Activated CD8-positive, alpha-beta memory T cell treated with anti-CD3 and anti-CD28 coated beads for 36 hours (primary cell): ENCODE results near the gene METTL6. TPM values are rescaled to one million over a fixed set of nuclear protein-coding genes. Genes with fewer than 3 reads are reported as not detected.
"Not testable (repeated sequence)": the region's sequence is repeated elsewhere in the genome, so short reads cannot be mapped to it uniquely, and the experiment has no call there.

Source experiments
- CTCF ChIA-PET: fragments of 350-600 bp; sonication (Branson Sonifier 250); formaldehyde crosslinking; loops from one replicate; lab custom pipeline; 2021; ENCODE audit warnings: antibody characterized with exemption; lab: Charles Lee
- POLR2A ChIA-PET: fragments of 350-600 bp; sonication (Branson Sonifier 250); formaldehyde crosslinking; loops from one replicate; lab custom pipeline; 2021; ENCODE audit warnings: antibody characterized with exemption; lab: Charles Lee
- total RNA-seq, 2 experiments: library from RNA; stranded (reverse); gene quantifications; one replicate each; pipeline ENCODE4 v1.2.3, GENCODE V29; 2021

METTL6 gene, protein sequence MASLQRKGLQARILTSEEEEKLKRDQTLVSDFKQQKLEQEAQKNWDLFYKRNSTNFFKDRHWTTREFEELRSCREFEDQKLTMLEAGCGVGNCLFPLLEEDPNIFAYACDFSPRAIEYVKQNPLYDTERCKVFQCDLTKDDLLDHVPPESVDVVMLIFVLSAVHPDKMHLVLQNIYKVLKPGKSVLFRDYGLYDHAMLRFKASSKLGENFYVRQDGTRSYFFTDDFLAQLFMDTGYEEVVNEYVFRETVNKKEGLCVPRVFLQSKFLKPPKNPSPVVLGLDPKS
- total RNA-seq = 10 to 100 TPM; 22.2 to 23.3 TPM

DNA sequence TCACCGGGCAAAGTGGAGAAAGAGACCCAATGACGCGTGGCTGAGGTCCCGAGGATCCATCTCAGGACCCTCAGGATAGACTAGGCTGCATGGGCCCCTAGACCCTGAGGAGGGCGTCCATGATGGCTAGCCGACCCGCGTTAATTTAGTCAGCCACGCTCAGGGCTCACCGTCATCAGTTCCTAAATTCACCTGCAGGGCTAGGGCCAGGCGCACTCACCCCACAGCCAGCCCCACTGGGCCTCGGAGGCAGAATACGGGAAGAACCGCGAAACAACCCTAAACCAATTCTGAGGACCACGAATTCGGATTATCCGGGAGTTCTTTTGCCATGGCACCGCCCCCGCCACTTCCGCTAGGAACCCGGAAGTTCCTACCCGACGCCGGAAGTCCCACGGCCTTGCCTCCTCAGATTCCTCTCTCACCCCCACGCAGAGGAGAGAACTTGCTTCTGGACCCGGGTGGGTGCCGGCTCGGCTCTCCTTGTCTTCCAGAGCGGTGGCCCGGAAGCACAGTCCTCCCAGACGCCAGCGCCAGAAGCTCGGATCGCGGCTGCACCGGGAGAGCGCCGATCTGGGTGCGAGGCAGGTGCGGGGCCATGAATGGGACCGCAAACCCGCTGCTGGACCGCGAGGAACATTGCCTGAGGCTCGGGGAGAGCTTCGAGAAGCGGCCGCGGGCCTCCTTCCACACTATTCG lies at the start of gene METTL6, which contains the start of gene EAF1:
TSS of gene METTL6 (minus strand) at position 363 of the 699 bp plus-strand sequence. CDS start 1,033 bp downstream, outside the sequence.
TSS of gene EAF1 (plus strand) at position 417 of the 699 bp plus-strand sequence. CDS start at position 599, 182 bp downstream.
- ChIA-PET CTCF (no interaction called here), POLR2A (no interaction called here)

DNA sequence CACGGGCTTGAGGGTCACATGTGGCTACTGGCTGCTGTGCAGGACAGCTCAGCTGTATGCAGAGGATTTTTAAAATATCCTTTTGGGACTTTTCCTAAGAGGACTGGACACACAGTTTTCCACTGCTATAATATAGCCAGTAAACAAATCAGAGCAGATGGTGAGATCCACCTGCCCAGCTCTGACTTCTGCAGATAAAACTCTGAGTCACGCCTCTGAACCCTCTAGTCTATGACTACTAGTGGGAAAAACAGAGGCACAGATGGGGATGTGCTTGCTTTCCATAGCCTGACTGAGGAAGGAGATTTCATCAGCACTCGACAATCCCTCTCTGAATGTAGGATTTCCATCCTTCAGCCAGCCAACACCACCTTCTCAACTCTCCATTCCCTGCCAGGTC lies 49.0 kb upstream of the METTL6 start:
- POLR2A ChIA-PET = no interaction called here
- CTCF ChIA-PET = no interaction called here

DNA sequence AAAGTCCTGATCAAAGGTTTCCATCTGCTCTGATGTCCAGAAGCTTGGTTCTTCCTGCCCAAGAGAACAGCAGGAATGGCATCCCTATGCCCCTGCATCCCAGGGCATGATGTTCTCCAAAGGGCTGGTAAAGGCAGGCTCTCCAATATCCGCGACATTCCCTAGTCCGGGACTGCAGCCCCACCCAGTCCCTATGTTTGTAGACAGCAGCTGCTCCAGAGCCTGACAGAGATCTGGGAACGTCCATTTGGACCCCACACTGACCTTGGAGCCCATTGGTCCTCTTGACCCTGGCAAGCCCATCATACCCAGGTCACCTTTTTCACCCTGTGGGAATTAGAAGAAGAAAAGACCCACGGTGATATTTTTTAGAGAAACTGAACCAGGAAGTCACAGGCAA lies 47.8 kb upstream of the METTL6 start:
- POLR2A ChIA-PET = no interaction called here
- CTCF ChIA-PET = no interaction called here

DNA sequence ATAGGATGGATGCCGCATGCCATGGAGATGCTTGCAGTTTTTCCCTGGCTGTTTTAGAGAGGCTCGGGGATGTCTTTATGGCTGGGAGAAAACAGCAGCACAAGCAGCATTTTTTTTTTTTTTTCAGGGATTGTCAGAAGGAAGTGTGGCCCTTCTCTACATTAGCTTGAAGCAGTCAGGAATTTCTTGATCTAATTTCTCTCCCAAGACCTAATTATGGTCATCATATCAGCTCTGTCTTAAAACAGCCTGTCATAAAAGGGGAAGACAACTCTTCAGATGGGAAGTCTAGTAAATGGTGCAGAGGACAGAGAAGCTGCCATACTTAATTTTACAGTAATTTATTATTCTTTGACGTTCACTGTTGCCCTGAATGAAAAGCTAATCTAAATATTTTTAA lies 44.5 kb upstream of the METTL6 start:
- CTCF ChIA-PET = interaction anchor here (1.0 kb wide), 1 partner anchor 22 kb away, joined by 4 read pairs; no protein-coding TSS in a partner anchor
- POLR2A ChIA-PET = no interaction called here

DNA sequence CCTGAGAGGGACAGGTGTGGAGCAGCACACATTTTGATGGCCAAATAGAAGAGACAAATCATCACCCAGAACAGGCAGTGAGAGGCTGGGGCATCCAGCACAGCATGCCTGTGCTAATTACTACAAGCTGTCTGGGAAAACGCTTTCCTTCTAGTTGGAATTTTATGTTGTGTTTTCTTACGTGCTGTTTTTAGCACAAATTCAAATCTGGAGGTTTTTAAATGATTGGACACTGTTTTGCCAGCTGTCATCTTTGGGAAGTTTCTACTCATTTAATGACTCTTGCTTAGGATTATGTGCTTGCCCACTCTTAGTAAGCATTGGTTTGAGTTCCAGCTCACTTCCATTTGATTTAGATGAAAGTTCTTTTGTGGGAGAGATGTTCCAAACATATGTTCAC lies 43.5 kb upstream of the METTL6 start:
- POLR2A ChIA-PET = no interaction called here
- CTCF ChIA-PET = no interaction called here

DNA sequence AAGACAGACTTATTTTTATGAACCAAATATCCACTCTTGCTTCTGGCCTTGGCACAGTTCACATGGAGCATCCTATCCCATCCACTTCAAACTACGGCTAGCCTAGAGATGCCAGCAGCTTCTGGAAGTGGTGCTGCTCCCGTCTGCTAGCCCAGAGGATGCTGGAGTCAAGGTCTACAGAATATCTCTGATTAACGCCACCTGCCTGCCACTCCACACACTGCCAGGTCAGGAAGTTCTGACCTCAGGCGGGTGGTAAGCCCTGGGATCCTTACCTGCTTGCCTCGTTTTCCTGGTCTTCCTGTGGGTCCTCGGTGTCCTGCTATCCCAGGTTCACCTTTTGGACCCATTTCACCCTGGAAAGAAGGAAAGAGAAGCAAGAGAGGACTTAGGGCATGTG lies 42.9 kb upstream of the METTL6 start:
- POLR2A ChIA-PET = no interaction called here
- CTCF ChIA-PET = interaction anchor here (0.6 kb wide), 1 partner anchor 31 kb away, joined by 4 read pairs; no protein-coding TSS in a partner anchor

DNA sequence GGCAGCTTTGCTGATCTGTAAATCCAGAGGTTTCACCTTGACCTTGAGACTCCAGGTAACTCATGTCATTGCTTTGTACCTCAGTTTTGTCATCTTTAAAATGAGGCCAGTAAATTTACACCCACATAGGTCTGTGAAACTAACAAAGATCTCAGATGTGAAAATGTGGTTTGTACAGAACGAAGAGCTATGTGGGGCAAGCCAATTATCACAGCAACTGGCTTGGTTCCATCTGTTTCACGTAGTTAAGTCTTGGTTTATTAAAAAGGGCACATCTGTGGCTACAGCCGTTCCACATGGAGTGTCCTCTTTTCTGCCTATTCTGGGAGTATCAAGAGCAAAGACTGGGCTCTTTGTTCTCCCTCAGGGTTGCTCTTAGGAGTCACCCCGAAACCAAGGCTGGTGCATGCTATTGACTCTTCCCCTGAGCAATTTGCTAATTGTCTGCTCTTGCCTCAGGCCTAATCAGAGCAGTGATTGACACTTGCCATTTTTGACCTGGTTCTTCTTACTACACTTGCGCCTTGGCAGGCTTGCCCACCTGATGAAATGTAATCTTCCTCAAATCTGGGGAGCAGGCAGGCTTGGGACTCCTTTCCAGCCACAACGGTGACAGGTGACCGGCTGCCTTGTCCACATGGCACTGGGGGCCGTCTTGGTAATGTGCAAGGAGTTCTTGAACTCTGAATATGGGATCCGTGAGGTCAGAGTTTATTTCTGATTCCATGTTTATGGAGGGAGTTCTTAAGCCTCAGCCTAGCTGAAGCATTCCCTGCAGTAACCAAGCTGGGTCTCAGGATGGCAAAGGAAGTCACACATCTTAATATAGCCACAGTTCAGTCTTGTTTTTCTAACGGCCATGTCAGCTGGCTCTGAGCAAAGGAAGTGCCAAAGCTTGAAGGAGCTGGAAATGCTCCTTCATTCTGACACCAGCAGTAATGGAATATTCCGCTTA lies 40.2 kb upstream of the METTL6 start:
- ChIA-PET POLR2A (no interaction called here), CTCF (no interaction called here)

DNA sequence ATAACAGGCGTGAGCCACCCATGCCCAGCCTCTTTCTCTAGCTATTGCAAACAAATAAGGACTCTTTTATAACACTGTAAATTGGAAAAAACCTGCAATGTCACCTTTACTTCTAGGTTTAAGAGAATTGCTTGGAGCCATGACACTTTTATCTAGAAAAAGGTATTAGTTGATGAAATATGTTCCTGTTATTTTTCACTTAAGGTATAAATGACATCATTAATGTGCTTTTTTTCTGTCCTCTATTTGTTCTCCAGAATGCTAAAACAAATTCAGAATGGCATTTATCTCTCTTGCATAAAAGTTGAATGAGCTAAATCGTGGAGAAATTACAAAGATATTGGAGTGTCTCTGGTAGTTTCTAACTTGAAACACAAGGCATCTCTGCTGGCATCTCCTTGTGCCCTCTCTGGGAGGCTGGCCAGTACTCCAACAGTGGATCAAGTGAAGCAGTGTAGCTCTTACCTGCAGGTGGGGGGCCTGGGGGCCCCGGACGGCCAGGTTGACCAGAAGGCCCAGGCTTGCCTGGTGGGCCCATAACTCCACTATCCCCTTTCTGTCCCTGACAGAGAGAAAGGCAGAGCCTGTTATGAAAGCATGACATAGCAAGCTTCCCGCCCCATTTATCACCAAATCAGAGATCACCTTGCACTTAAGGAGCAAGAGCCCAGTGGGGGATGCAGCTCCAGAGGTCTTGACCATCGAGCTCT lies 38.7 kb upstream of the METTL6 start:
- POLR2A ChIA-PET = no interaction called here
- CTCF ChIA-PET = interaction anchor here (0.6 kb wide), 1 partner anchor 284 kb away, joined by 3 read pairs; no protein-coding TSS in a partner anchor

DNA sequence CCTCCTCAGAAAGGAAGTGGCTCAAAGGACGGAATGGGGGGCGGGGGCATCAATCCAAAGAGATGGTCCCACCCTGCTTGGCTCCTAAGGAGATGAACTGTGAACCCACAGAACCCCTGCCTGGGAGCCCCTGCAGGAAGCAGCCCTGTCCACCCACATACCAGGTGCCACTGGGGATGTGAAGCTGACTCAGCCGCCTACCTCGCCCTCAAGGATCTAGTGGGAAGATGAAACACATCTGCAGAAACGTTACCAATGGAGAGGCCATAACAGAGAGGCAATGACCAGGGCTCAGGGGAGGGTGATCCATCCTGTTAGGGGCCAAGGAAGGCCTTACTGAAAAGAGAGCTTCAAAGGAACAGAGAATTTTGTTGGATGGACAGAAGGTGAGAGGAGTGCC lies 35.1 kb upstream of the METTL6 start:
- POLR2A ChIA-PET = no interaction called here
- CTCF ChIA-PET = no interaction called here

DNA sequence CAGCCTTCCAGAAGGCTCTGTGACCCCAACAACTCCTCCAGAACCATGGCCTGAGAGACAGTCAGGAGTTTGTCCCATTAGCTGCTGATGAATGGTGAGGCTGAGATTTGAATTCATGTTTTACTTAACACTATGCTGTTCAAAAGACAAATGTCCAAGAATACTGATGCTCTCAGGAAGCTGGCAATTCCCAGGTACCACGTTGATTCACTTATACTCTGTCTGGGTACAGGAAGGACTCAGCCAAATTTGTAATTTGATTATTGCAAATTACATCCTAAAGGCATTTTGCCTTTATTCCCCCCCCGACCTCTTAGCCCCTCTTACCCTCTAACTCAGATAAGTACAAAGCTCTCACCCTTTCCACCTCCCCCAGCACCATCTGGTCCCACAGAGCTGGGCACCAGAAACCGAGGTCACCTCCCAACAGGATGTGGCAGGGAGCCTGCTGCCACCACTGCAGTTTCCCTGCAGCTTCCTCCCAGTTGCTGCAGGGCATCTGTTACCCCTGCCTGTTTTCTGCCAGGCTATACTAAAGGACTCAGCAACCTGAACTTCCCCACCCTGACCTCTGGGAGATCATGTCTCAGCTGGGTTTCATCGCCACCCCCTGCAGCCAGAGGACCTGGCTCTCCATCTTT lies 33.7 kb upstream of the METTL6 start:
- ChIA-PET CTCF (no interaction called here), POLR2A (no interaction called here)

DNA sequence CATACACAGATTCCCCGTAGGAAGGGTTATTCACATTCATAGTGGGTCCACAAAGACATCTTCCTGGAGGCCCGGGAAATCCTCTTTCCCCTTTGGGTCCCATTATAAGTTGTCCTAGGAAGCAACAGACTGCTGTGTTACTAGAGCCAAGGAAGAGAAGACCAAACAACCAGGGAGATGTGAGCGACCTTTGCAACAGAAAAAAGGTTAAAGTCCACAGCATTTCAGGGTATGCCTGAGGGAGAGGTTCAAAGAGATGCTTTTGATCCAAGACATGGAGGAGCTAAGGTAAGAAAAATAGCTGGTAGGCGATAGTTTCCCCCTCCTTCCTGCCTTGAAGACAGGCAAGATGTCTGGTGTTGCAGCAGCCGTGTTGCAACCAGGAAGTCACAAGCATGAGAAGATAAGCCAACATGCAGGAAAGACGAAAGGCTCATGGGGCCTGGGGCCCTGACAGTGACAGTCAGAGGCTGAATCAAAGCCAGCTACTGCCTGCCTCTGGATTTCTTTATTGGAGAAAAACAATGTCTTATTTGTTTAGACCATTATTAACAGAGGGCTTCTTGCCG lies 31.0 kb upstream of the METTL6 start:
- ChIA-PET CTCF (no interaction called here), POLR2A (interaction anchor here (0.7 kb wide), 1 partner anchor 16 kb away, joined by 4 read pairs; no protein-coding TSS in a partner anchor)

DNA sequence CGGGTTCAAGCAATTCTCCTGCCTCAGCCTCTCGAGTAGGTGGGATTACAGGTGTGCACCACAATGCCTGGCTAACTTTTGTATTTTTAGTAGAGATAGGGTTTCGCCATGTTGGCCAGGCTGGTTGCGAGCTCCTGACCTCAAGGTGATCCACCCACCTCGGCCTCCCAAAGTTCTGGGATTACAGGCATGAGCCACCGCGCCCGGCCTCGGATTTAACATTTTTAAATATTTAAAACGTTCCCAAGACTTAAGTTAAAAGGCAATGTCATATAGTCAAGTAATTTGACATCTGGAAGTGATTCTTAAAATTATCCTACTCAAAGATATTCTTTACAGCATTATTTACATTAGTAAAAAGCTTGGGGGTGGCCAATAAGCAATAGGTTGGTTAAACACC lies 29.6 kb upstream of the METTL6 start:
- CTCF ChIA-PET, POLR2A ChIA-PET: not testable (repeated sequence)

DNA sequence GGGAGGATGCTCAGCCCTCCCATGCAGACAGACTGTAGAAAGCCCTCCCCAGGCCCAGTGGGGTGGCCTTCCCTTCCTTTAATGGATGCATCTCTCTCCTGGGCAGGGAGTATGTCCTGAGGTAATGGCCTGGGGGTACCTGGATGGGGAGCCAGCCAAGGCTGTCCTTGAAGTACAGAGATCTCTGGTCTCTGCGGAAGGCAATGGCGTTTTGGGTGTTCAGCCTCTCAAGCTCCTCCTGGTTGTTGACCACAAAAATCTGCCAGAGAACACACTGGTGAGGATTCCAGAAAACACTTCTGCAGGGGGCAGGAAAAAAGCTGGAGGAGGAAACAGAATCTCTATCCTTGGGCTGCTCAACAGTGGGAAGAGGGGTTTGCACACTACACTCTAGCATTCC lies 29.0 kb upstream of the METTL6 start:
- ChIA-PET POLR2A (no interaction called here), CTCF (no interaction called here)

DNA sequence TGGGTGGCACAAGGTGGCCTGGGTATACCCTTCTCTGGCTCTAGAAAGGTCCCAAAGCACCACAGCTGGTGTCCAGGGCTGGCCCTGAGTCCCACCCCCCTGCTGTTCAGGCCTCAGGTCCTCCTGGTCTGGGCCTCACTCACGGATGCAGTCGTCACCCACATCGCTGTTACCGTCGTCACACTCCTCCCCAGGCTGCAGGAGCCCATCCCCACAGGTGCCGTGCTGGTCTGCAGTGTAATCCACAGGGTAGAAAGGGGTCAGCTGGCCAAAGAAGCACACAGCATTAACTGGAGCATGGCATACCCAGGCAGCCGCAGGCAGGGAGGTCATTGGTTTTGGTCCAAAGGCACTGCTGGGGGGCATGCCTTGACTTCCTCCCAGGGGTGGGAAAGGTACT lies 28.4 kb upstream of the METTL6 start:
- CTCF ChIA-PET = no interaction called here
- POLR2A ChIA-PET = no interaction called here

DNA sequence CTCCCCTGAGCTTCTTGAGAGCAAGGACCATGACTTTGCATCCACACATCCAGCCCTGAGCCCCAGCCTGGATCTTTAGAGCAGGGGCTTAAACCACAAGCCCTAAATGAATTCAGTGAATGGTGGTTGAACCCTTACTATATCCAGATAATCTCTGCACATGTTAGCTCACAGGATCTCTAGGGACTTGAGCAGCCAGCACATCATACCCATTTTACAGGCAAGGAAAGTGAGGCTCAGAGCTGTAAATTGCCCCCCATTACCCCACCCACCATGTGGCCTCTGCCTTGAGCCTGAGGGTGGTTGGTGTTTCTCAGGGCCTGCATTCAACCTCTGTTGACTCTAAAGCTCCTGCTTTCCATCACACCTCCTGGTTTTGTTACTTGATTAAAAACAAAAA lies 27.6 kb upstream of the METTL6 start:
- CTCF ChIA-PET = no interaction called here
- POLR2A ChIA-PET = no interaction called here

DNA sequence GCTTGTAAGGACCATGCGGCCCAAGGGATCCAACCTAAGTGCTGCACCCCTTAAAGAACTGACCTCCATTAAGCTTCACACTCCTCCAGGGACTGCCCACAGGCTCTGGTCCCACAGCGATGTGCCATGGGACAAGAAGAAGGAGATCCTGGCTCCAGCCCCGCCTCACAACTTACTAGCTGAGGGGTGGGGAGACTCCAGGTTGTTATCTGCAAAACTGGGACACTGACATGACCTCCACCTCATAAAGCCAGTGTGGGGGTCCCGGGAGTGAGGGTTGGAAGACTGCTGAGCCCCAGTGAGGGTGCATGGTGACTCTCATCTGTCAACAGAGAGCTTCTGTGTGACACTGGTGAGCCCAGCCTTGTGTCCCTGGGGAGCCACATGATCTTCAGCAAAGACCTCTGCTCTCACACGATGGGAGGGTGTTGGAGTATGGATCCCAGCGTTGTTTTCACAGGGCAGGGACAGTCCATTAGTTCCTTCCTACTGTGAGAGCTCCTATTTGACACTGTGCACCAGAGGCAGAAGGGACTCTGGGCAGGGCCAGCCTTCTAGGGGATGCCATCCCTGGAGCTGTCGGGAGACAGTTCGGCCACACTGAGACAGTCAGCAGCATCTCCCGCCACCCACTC lies 26.8 kb upstream of the METTL6 start:
- CTCF ChIA-PET = interaction anchor here (0.6 kb wide), 1 partner anchor 67 kb away, joined by 3 read pairs; no protein-coding TSS in a partner anchor
- POLR2A ChIA-PET = no interaction called here

DNA sequence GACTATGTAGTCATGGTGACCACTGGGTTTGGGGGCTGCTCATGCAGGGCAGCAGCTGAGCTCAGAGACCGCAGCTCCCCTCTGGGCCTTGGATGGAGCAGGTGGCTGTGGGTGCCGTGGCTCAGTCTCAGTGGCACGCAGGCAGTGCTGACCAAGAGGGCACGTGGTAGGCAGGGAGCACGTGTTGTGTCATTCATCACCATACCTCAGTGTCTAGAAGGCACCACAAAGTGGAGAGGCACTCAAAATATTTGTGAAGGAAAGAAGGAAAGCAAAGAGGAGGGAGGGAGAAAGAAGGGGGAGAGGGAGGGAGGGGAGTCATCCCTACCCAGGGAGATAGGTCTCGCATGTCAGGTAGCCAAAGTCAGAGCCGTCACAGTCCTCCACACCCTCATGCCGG lies 26.2 kb upstream of the METTL6 start:
- ChIA-PET CTCF (no interaction called here), POLR2A (no interaction called here)

DNA sequence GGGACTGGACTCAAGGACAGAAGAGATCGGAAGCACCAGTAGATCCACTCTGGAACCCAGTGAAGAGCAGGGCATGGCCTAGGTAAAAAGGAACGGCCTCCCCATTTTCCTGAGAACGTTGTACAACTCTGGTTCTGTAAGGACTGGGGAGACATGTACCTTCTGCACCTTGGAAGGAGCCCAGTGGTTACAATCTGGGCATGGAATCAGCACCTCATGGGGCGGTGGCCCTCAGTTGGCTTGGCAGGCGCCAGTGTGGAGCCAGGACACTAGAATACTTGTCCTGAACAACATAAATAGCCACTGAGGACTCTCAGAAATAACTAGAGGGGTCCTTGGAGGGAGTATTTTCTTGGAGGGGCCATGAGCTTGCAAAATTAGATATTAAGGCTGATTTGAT lies 25.6 kb upstream of the METTL6 start:
- POLR2A ChIA-PET = no interaction called here
- CTCF ChIA-PET = no interaction called here
